PC-3 (cell line): Measurements from ENCODE around the gene EPB41. TPM values are rescaled to one million over a fixed set of nuclear protein-coding genes. Genes with fewer than 3 reads are reported as not detected.

Experiments
- ATAC-seq: fragments of 200-7000 bp; cut with Tn5 transposase; 2 replicates; pipeline ENCODE4 v1.9.1; 2020; ENCODE audit warnings: mild to moderate bottlenecking, moderate library complexity
- BruUV-seq: library from RNA; stranded (reverse); fragments of 400-500 nt; replicated peaks from 2 replicates; lab custom pipeline; 2021; lab: Mats Ljungman, UMichigan
- CTCF ChIA-PET: fragments of 300-600 bp; sonication (Branson Sonifier 250); formaldehyde crosslinking; loops from one replicate; lab custom pipeline; 2022; ENCODE audit warnings: antibody characterized with exemption; lab: Charles Lee
- POLR2A ChIA-PET: fragments of 300-600 bp; sonication (Branson Sonifier 250); formaldehyde crosslinking; loops from one replicate; lab custom pipeline; 2022; ENCODE audit warnings: antibody characterized with exemption; ENCODE audit not compliant: unreplicated experiment; lab: Charles Lee
- DNase-seq: peaks from one replicate; pipeline ENCODE4 v3.0.0-alpha.2; 2015
- H2AFZ ChIP-seq: fragments of 300-600 bp; sonication (generic); 2 replicates; pipeline ENCODE4 v1.6.0; 2016; ENCODE audit warnings: antibody characterized with exemption, low read length
- H3F3A ChIP-seq: fragments of 300-600 bp; sonication (generic); one replicate; pipeline ENCODE4 v1.6.0; 2017; ENCODE audit warnings: antibody characterized with exemption, low read length, control low read depth, mild to moderate bottlenecking; ENCODE audit not compliant: unreplicated experiment
- H3K27ac ChIP-seq: fragments of 300-600 bp; sonication (generic); 2 replicates; pipeline ENCODE4 v1.5.1; 2016; ENCODE audit warnings: mild to moderate bottlenecking, low read length
- H3K27me3 ChIP-seq: fragments of 300-600 bp; sonication (generic); 2 replicates; pipeline ENCODE4 v1.6.1; 2016; ENCODE audit warnings: low read length, mixed read lengths
- H3K36me3 ChIP-seq: fragments of 300-600 bp; sonication (generic); 2 replicates; pipeline ENCODE4 v1.6.1; 2016; ENCODE audit warnings: low read depth, mixed run types, low read length, mixed read lengths
- H3K4me1 ChIP-seq: fragments of 300-600 bp; sonication (generic); 2 replicates; pipeline ENCODE4 v1.5.1; 2016; ENCODE audit warnings: low read length; ENCODE audit not compliant: insufficient read depth
- H3K4me2 ChIP-seq: fragments of 300-600 bp; sonication (generic); 2 replicates; pipeline ENCODE4 v1.6.0; 2016; ENCODE audit warnings: low read length
- H3K4me3 ChIP-seq: fragments of 300-600 bp; sonication (generic); 2 replicates; pipeline ENCODE4 v1.5.1; 2016; ENCODE audit warnings: mild to moderate bottlenecking, low read length, mixed read lengths
- H3K79me2 ChIP-seq: fragments of 300-600 bp; sonication (generic); 2 replicates; pipeline ENCODE4 v1.6.1; 2017; ENCODE audit warnings: low read length, mixed read lengths
- H3K9ac ChIP-seq: fragments of 300-600 bp; sonication (generic); 2 replicates; pipeline ENCODE4 v1.6.0; 2016; ENCODE audit warnings: mild to moderate bottlenecking, low read length
- H3K9me2 ChIP-seq: fragments of 300-600 bp; sonication (generic); replicated peaks from 2 replicates; pipeline ENCODE4 v1.6.1; 2016; ENCODE audit warnings: mixed run types, low read length, mixed read lengths
- H3K9me3 ChIP-seq: fragments of 300-600 bp; sonication (generic); 2 replicates; pipeline ENCODE4 v1.6.1; 2016; ENCODE audit warnings: low read length, mixed read lengths
- H4K20me1 ChIP-seq: fragments of 300-600 bp; sonication (generic); 2 replicates; pipeline ENCODE4 v1.6.1; 2016; ENCODE audit warnings: low read length, mixed read lengths
- CTCF ChIP-seq: fragments of 300-600 bp; sonication (generic); conservative IDR thresholded peaks from 2 replicates; pipeline ENCODE4 v1.5.1; 2017; ENCODE audit warnings: antibody characterized with exemption, low read depth, mild to moderate bottlenecking, low read length
- EZH2 ChIP-seq: fragments of 300-600 bp; sonication (generic); IDR thresholded peaks from one replicate; pipeline ENCODE4 v1.6.1; 2017; ENCODE audit warnings: antibody characterized with exemption, mild to moderate bottlenecking, low read length; ENCODE audit not compliant: unreplicated experiment
- EZH2phosphoT487 ChIP-seq: fragments of 300-600 bp; sonication (generic); IDR thresholded peaks from 2 replicates; pipeline ENCODE4 v1.6.1; 2018; ENCODE audit warnings: mild to moderate bottlenecking, antibody characterized with exemption, low read length, borderline replicate concordance
- intact Hi-C: fragments of 100-400 bp; cut with micrococcal nuclease; formaldehyde crosslinking; loops from 2 replicates; pipeline ENCODE4 v1.9.0; 2023
- total RNA-seq: library from RNA; depleted of rRNA; stranded (reverse); fragments of >200 nt; gene quantifications from 2 replicates; pipeline ENCODE4 v1.2.3, GENCODE V29; 2014

Gene EPB41
- total RNA-seq, 1 experiment from 2014 or later, result 44.9 TPM

GRCh38 chr1:29125237-29125641 lies 210.9 kb downstream of the EPB41 start:
- Histone ChIP-seq H3K27me3 (no peaks in the 10 kb centered on the region), H3K4me3 (no peak overlapping the region), H4K20me1 (no peaks in the 10 kb centered on the region), H3K9me3 (no peaks in the 10 kb centered on the region), H3K79me2 (no peaks in the 10 kb centered on the region), H3K9me2 (no peaks in the 10 kb centered on the region), H3K9ac (no peak overlapping the region), H3K4me1 (peaks cover 18% of the 10 kb centered on the region), H3K27ac (no peak overlapping the region), H3F3A (no peaks in the 10 kb centered on the region), H3K4me2 (0 out of 2 replicates have a peak overlapping the region, but pooled peaks have one; percentile 100), H3K36me3 (no peaks in the 10 kb centered on the region), H2AFZ (0 out of 2 replicates have a peak overlapping the region, but pooled peaks have one; percentile 83)
- ChIA-PET CTCF (interaction anchor here (0.7 kb wide), 1 partner anchor 53 kb away, joined by 4 read pairs; no protein-coding TSS in a partner anchor), POLR2A (no interaction called here)
- ATAC-seq (no peak), DNase-seq (no peak)
- BruUV-seq, result no TSS peak
- intact Hi-C loops, result no loop called here
- TF ChIP-seq CTCF, result no peak
- TF ChIP-seq EZH2, result no peak
- no peak for TF ChIP-seq EZH2phosphoT487

DNA sequence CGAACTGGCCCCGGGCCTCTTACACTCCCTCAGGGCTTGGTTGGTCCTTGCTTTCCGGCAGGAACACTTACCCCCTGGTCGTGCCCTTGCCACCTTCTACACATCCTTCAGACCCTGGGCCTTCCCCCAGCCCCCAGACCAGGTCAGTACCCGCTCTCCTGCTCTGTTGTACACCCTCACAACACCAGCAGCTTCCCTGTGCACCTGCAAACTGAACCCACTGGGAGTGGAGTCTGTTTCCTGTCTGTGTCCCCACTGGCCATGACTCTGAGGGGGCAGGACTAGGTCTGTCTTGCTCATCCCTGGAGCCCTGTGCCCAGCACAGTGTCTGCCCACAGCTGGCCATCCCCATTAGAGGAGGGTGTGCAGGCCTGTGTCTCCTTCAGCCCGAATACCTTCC lies 211.4 kb downstream of the EPB41 start:
- Histone ChIP-seq H3K9ac (no peak overlapping the region), H3K4me2 (no peak overlapping the region), H3F3A (no peaks in the 10 kb centered on the region), H3K9me2 (no peaks in the 10 kb centered on the region), H3K27me3 (no peaks in the 10 kb centered on the region), H3K9me3 (no peaks in the 10 kb centered on the region), H3K36me3 (no peaks in the 10 kb centered on the region), H4K20me1 (no peaks in the 10 kb centered on the region), H2AFZ (no peak overlapping the region), H3K27ac (no peak overlapping the region), H3K4me3 (no peak overlapping the region), H3K79me2 (no peaks in the 10 kb centered on the region), H3K4me1 (peaks cover 18% of the 10 kb centered on the region)
- POLR2A ChIA-PET, result no interaction called here
- no peak for TF ChIP-seq EZH2
- no peak for TF ChIP-seq EZH2phosphoT487
- no peak for TF ChIP-seq CTCF
- DNase-seq (no peak), ATAC-seq (no peak)
- BruUV-seq, result no TSS peak
- CTCF ChIA-PET, result no interaction called here
- intact Hi-C loops, result no loop called here

- BruUV-seq, result no TSS peak
- CTCF ChIA-PET, result no interaction called here
- intact Hi-C loops, result no loop called here
- no peak overlapping the region for H3K4me2 ChIP-seq
- H4K20me1 ChIP-seq, result no peaks in the 10 kb centered on the region
- POLR2A ChIA-PET, result no interaction called here
- H3K36me3 ChIP-seq, result no peaks in the 10 kb centered on the region
- no peaks in the 10 kb centered on the region for H3K9me3 ChIP-seq
- H3K9ac ChIP-seq, result no peak overlapping the region
- no peak for ATAC-seq
- no peak overlapping the region for H2AFZ ChIP-seq
- H3K9me2 ChIP-seq, result no peaks in the 10 kb centered on the region
- no peaks in the 10 kb centered on the region for H3F3A ChIP-seq
- no peak for TF ChIP-seq CTCF
- TF ChIP-seq EZH2phosphoT487, result no peak
- TF ChIP-seq EZH2, result no peak
- no peaks in the 10 kb centered on the region for H3K27me3 ChIP-seq
- H3K27ac ChIP-seq, result no peak overlapping the region
- peaks cover 18% of the 10 kb centered on the region for H3K4me1 ChIP-seq
- no peak overlapping the region for H3K4me3 ChIP-seq
- H3K79me2 ChIP-seq, result no peaks in the 10 kb centered on the region
- DNase-seq, result no peak
Measured at GRCh38 chr1:29126198-29126597, 211.8 kb downstream of the EPB41 start.
